PFSK-1 (cell line): ENCODE measurements around the gene XRCC3.

Experiments used
- POLR2AphosphoS5 ChIP-seq: IDR thresholded peaks from 2 replicates; pipeline ENCODE4 v1.6.1; 2012; ENCODE audit warnings: low read depth, mild to moderate bottlenecking, control low read depth, low read length, moderate library complexity
- SIN3A ChIP-seq: IDR thresholded peaks from 2 replicates; pipeline ENCODE4 v1.6.1; 2012; ENCODE audit warnings: mild to moderate bottlenecking, low read length, moderate library complexity, borderline replicate concordance; ENCODE audit not compliant: insufficient read depth
- TAF1 ChIP-seq: IDR thresholded peaks from 2 replicates; pipeline ENCODE4 v1.6.1; 2012; ENCODE audit warnings: low read length, control low read depth, borderline replicate concordance; ENCODE audit not compliant: insufficient read depth
- TF ChIP-seq, protein P1 (sequence below), 2 experiments: IDR thresholded peaks; 2 replicates each; pipeline versions ENCODE4 v1.6.1 to v1.8.0; 2011 to 2012; ENCODE audit warnings: low read depth in 2 of 2, low read length in 2 of 2, control low read depth in 1 of 2, inconsistent platforms in 1 of 2, mild to moderate bottlenecking in 1 of 2, moderate library complexity in 1 of 2; ENCODE audit not compliant: insufficient read depth in 1 of 2

GRCh38 chr14:103735022-103735421 lies 19.8 kb upstream of the XRCC3 start:
- TF ChIP-seq, protein P1, sequence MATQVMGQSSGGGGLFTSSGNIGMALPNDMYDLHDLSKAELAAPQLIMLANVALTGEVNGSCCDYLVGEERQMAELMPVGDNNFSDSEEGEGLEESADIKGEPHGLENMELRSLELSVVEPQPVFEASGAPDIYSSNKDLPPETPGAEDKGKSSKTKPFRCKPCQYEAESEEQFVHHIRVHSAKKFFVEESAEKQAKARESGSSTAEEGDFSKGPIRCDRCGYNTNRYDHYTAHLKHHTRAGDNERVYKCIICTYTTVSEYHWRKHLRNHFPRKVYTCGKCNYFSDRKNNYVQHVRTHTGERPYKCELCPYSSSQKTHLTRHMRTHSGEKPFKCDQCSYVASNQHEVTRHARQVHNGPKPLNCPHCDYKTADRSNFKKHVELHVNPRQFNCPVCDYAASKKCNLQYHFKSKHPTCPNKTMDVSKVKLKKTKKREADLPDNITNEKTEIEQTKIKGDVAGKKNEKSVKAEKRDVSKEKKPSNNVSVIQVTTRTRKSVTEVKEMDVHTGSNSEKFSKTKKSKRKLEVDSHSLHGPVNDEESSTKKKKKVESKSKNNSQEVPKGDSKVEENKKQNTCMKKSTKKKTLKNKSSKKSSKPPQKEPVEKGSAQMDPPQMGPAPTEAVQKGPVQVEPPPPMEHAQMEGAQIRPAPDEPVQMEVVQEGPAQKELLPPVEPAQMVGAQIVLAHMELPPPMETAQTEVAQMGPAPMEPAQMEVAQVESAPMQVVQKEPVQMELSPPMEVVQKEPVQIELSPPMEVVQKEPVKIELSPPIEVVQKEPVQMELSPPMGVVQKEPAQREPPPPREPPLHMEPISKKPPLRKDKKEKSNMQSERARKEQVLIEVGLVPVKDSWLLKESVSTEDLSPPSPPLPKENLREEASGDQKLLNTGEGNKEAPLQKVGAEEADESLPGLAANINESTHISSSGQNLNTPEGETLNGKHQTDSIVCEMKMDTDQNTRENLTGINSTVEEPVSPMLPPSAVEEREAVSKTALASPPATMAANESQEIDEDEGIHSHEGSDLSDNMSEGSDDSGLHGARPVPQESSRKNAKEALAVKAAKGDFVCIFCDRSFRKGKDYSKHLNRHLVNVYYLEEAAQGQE (IDR thresholded peaks at IDR 0.05; ENCODE audit: insufficient read depth in 1 of 2, low read depth in 2 of 2, low read length in 2 of 2): no peak
- TF ChIP-seq POLR2AphosphoS5: no peak
- no peak for TF ChIP-seq SIN3A
- TF ChIP-seq TAF1: no peak
